ENCODE data around the gene AAMP. TPM values are rescaled to one million over a fixed set of nuclear protein-coding genes. Genes with fewer than 3 reads are reported as not detected.

Gene AAMP
- total and polyA plus RNA-seq, 2 experiments from 2014 or later, result 273 to 315 TPM

DNA sequence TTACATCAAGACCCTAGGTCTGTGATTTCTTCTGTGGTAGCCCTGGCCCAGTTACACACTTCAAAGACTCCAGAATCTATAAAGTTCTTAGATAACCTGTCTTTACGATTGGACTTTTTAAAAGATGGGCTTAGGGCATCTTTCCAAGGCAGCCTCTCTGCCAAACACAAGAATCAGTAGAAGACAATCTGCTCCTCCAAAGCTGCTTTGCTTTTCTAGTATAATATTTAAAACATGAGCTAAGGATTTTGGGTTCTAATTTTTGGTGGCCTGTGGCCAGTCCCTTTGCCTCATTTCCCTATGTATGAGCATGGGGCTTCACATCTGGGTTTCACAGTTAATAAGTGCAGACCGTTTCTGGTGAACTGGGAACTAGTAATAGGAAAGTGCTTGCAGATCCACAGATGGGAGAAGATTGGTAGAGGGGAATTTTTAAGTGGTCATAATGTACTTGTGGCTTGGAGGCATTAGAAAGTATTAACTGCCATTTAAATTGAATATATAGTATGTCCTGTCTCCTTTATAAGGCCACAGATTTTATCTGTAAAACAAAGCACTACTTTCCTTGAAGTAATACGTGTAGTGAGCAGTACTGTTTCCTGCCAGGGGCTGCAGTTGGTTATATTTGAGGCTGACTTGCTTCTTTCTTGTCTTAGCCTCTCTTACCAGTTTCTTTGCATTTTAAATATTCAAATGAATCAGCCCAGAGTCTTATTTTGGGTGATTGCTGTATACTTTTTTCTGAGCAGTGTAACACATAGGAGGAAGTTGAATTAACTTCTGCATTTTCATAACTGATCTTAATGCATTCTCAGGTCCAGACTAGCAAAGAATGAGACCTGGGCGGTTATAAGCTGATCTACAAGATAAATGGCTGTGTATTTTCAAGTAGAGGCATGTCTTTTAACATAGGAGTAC, 51.4 kb downstream of the AAMP start:
- Histone ChIP-seq H3K27me3 (no peaks in the 10 kb centered on the region), H3K36me3 (no peaks in the 10 kb centered on the region), H3K27ac (peak overlapping the region; percentile 93), H3K4me3 (peak overlapping the region; percentile 89), H3K9me3 (ENCODE audit: low read depth) (no peaks in the 10 kb centered on the region), H3K4me1 (ENCODE audit: low read depth) (peaks cover 25% of the 10 kb centered on the region)
- TF ChIP-seq, protein P1, sequence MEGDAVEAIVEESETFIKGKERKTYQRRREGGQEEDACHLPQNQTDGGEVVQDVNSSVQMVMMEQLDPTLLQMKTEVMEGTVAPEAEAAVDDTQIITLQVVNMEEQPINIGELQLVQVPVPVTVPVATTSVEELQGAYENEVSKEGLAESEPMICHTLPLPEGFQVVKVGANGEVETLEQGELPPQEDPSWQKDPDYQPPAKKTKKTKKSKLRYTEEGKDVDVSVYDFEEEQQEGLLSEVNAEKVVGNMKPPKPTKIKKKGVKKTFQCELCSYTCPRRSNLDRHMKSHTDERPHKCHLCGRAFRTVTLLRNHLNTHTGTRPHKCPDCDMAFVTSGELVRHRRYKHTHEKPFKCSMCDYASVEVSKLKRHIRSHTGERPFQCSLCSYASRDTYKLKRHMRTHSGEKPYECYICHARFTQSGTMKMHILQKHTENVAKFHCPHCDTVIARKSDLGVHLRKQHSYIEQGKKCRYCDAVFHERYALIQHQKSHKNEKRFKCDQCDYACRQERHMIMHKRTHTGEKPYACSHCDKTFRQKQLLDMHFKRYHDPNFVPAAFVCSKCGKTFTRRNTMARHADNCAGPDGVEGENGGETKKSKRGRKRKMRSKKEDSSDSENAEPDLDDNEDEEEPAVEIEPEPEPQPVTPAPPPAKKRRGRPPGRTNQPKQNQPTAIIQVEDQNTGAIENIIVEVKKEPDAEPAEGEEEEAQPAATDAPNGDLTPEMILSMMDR (IDR thresholded peaks at IDR 0.05; ENCODE audit: low read depth, low read length), result no peak
- DNase-seq (ENCODE audit: low read depth in 1 of 2, low spot score in 1 of 2), result peak in 1 of 2 donors; percentile 16

DNA sequence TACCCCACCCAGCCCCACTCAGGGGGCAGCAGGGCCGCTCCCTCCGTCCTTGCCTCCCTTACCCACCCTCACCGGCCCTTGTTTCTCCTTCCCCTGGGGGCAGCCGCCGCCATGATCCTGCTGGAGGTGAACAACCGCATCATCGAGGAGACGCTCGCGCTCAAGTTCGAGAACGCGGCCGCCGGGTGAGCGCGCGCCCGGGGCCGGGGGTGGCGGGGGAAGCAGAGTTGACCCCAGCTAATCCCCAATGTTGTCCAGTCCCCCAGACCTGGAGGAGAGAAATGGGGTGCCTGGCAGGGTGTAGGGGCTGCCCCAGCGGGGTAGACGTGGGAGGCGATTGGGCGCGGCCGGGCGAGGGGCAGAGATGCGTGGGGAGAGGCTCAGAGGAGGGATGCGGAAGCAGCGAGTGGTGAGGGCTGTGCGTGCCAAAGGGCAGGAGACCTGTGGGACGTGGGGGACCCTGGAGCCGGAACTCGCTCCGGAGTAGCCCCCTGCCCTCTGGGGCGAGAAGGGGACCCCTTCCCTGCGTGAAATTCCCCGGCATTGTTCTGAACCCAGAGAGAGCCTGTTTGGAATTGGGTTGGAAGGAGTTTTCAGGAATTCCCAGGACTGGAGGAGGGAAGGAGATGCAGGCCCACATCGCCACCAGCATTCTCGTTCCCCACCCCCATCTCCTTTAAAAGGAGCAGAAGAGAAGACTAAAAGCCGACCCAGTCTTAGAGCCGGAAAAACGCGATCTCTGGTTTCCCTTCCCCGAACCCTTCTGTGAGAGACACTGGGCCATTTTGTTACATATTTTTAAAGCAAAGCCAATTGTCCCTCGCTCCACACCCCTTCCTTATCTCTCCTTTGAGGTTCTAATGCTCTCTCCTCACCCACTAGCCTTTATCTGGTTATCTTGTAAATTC, 52.3 kb downstream of the AAMP start:
- no peaks in the 10 kb centered on the region for H3K36me3 ChIP-seq
- H3K4me1 ChIP-seq (ENCODE audit: low read depth), result peaks cover 24% of the 10 kb centered on the region
- TF ChIP-seq, protein P1 (IDR thresholded peaks at IDR 0.05; ENCODE audit: low read depth, low read length), result no peak
- peak overlapping the region; percentile 89 for H3K4me3 ChIP-seq
- H3K9me3 ChIP-seq (ENCODE audit: low read depth), result no peaks in the 10 kb centered on the region
- H3K27me3 ChIP-seq, result no peaks in the 10 kb centered on the region
- peak overlapping the region; percentile 93 for H3K27ac ChIP-seq
- peak; percentile 45 to 50 for DNase-seq (ENCODE audit: low read depth in 1 of 2, low spot score in 1 of 2)

DNA sequence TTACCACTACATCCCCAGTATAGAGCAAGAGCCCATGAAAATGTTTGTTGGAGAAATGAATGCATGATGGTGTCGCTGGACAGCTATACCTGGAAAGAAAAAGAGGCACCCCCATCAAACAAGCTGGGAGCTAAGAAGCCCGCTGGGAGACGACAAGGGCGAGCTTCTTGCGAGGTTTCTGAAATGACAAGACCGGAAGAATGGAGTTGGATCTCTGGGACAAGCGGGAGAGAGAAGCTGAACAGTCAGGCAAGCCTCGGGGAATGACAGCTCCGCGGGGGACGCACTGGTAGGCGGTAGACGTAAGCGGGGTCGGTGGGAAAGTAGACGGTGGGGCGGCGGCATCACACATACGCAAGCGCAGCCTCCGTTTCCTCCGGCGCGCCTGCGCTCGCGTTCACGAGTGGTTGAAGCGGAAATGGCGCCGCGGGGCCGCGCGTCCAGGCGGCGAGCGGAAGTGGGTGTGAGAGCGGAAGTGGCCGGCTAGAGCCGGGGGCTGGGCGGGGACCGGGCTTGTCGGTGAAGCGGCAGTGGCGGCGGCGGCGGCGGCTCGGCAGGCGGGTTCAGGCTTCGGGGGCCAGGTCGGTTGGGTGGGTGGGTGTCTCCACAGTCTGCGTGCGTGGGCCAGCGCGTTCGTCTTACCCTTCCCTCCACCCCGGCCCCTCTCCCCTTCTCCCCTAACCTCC, 53.1 kb downstream of the AAMP start, which contains the start of gene ARPC2:
Gene ARPC2 (plus strand): TSS at position 516 of the 686 bp plus-strand sequence. CDS start 282 bp downstream, outside the sequence.
- Histone ChIP-seq H3K27ac (peak within 1 kb of the TSS; percentile 93), H3K4me1 (ENCODE audit: low read depth) (peaks cover 19% of the 10 kb centered on the region), H3K4me3 (peak within 1 kb of the TSS; percentile 89), H3K27me3 (no peaks in the 10 kb centered on the region), H3K36me3 (no peaks in the 10 kb centered on the region), H3K9me3 (ENCODE audit: low read depth) (no peaks in the 10 kb centered on the region)
- TF ChIP-seq, protein P1 (IDR thresholded peaks at IDR 0.05; ENCODE audit: low read depth, low read length), result no peak
- DNase-seq (ENCODE audit: low read depth in 1 of 2, low spot score in 1 of 2), result peak; percentile 96 to 98

DNA sequence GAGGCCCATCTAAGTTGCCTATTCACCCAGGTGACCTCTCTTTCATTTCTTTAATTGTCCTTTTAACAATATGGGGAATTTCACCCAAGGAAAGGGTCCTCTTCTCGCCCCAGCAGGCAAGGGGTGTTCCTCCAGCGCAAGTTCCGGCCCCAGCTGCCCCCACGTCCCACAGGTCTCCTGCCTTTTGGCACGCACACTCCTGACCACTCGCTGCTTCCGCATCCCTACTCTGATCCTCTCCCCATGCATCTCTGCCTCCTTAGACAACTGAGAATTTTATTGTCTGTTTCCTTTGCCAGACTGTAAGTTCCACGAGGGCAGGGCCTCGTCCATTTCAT, 53.6 kb downstream of the AAMP start:
- peak in 1 of 2 donors; percentile 44 for DNase-seq (ENCODE audit: low read depth in 1 of 2, low spot score in 1 of 2)
- TF ChIP-seq, protein P1 (IDR thresholded peaks at IDR 0.05; ENCODE audit: low read depth, low read length), result no peak
- Histone ChIP-seq H3K27me3 (peaks cover 4% of the 10 kb centered on the region), H3K4me1 (ENCODE audit: low read depth) (peaks cover 19% of the 10 kb centered on the region), H3K4me3 (peak overlapping the region; percentile 89), H3K27ac (peak overlapping the region; percentile 93), H3K9me3 (ENCODE audit: low read depth) (no peaks in the 10 kb centered on the region), H3K36me3 (no peaks in the 10 kb centered on the region)

Other genes with a start within 250 kb of the AAMP start
- not detected in 2 replicates for gene RUFY4, start 200.9 kb downstream of the AAMP start, total RNA-seq
- not detected in 2 replicates for gene RUFY4, start 200.9 kb downstream of the AAMP start, polyA plus RNA-seq
- 0.04 and 0.09 TPM in 2 replicates for gene CXCR2, start 144.1 kb downstream of the AAMP start, total RNA-seq
- 0.30 and 0.57 TPM in 2 replicates for gene CXCR2, start 144.1 kb downstream of the AAMP start, polyA plus RNA-seq
- gene CXCR1, start 103.2 kb downstream of the AAMP start, total RNA-seq, result not detected in 2 replicates
- not detected in 2 replicates for gene CXCR1, start 103.2 kb downstream of the AAMP start, polyA plus RNA-seq
- gene ARPC2, start 52.9 kb downstream of the AAMP start, total RNA-seq, result 223 and 250 TPM in 2 replicates
- gene ARPC2, start 52.9 kb downstream of the AAMP start, polyA plus RNA-seq, result 379 and 442 TPM in 2 replicates
- 2.4 and 4.4 TPM in 2 replicates for gene GPBAR1, start 9.1 kb downstream of the AAMP start, total RNA-seq
- gene GPBAR1, start 9.1 kb downstream of the AAMP start, polyA plus RNA-seq, result 2.9 and 7.9 TPM in 2 replicates
- gene PNKD, start 382 bp upstream of the AAMP start, total RNA-seq, result 103 and 173 TPM in 2 replicates
- gene PNKD, start 382 bp upstream of the AAMP start, polyA plus RNA-seq, result 206 and 287 TPM in 2 replicates
- 15.5 and 25.9 TPM in 2 replicates for gene TMBIM1, start 22.4 kb upstream of the AAMP start, total RNA-seq
- gene TMBIM1, start 22.4 kb upstream of the AAMP start, polyA plus RNA-seq, result 18.8 and 41.2 TPM in 2 replicates
- 2.0 and 5.5 TPM in 2 replicates for gene CATIP, start 86.7 kb upstream of the AAMP start, total RNA-seq
- 1.2 and 5.0 TPM in 2 replicates for gene CATIP, start 86.7 kb upstream of the AAMP start, polyA plus RNA-seq
- gene SLC11A1, start 112.1 kb upstream of the AAMP start, total RNA-seq, result 0.25 and 0.63 TPM in 2 replicates
- gene SLC11A1, start 112.1 kb upstream of the AAMP start, polyA plus RNA-seq, result 0.81 and 1.1 TPM in 2 replicates
- 147 and 179 TPM in 2 replicates for gene CTDSP1, start 129.7 kb upstream of the AAMP start, total RNA-seq
- 22.6 and 35.5 TPM in 2 replicates for gene CTDSP1, start 129.7 kb upstream of the AAMP start, polyA plus RNA-seq
- 0.63 and 1.1 TPM in 2 replicates for gene VIL1, start 149.0 kb upstream of the AAMP start, total RNA-seq
- 0.52 and 0.65 TPM in 2 replicates for gene VIL1, start 149.0 kb upstream of the AAMP start, polyA plus RNA-seq

Measured in cardiac muscle cell (in vitro differentiated cells and primary cell).